ENCODE data around the gene NPFFR1. TPM values are rescaled to one million over a fixed set of nuclear protein-coding genes. Genes with fewer than 3 reads are reported as not detected.
A peak's percentile ranks its signal among the peaks of the same experiment; 100 is the strongest.
"Not testable (repeated sequence)": the region's sequence is repeated elsewhere in the genome, so short reads cannot be mapped to it uniquely, and the experiment has no call there.

Gene NPFFR1
- total RNA-seq, 1 donor from 2014 or later: 0.05 TPM

DNA sequence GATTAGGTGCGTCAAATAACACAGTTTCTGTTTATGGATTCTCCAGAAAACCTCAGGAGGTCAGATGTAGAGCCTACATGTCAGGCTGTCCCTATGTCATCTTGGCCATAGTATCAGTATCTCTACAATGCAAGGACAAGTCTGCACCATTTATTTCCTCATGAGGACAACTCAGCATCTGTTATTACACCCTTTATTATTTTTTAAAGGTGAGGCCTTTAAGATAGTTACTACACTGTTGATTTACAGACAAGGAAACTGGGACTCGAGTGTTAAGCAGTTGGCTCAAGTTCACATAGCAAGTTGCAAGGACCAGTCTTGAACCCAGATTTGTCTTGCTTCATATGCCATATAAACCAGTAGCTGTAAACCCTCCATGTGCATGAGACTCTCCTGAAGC lies 27.3 kb downstream of the NPFFR1 start:
- no peak for DNase-seq (ENCODE audit: low spot score)

DNA sequence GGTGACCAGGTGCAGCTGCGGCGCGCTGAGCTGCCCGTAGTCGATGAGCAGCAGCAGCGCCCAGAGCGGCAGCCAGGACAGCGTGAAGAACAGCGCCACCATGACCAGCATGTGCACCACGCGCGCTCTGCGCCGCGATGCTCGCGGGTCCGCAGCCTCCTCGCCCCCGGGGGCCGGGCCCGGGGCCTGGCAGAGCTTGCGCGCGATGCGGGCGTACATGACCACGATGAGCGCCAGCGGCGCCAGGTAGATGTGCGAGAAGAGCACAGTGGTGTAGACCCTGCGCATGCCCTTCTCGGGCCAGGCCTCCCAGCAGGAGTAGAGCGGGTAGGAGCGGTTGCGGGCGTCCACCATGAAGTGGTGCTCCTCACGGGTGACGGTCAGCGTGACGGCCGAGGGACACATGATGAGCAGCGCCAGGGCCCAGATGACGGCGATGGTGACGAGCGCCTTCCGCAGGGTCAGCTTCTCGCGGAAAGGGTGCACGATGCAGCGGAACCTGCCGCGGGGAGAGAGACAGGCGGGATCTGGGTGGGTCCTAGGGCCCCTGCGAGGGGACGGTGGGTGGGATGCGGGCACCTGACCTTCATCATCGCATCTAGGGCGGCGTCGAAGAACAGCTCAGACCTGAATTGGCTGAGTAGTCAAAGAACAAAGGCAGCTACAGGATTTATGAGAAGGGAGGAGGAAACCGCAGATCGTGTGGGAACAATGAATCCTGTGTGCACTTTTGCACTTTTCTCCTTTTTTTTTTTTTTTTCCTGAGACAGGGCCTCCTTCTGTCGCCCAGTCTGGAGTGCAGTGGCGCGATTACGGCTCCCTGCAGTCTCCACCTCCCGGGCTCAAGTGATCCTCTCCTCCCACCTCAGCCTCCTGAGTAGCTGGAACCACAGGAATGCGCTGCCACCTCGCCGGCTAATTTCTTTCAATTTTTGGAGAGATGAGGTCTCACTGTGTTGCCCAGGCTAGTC lies 28.2 kb downstream of the NPFFR1 start:
- no peak for DNase-seq (ENCODE audit: low spot score)

DNA sequence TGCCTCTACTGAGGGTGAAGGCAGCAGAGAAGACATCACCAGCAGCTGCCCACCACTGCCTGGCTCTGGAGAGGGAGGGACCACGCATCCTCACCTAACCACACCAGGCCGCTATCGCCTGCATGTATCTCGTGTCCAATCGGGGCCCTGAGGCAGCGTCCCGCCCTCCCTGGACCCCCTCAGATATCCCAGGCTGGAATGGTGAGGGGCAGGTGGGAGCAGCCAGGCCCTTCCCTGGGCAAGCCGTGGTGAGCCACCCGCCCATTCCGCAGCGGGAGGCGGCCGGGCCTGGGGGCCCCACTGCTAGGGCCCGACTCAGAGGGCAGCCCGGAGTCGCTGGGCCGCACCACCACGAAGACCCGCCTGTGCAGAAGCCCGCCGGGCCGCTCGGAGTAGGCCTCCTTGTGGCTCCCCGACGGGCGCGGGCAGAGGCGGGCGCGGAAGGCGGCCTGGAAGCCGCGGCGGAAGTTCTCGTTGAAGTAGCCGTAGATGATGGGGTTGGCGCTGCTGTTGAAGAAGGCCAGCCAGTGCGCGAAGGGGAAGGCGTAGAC lies 29.0 kb downstream of the NPFFR1 start:
- no peak for DNase-seq (ENCODE audit: low spot score)

DNA sequence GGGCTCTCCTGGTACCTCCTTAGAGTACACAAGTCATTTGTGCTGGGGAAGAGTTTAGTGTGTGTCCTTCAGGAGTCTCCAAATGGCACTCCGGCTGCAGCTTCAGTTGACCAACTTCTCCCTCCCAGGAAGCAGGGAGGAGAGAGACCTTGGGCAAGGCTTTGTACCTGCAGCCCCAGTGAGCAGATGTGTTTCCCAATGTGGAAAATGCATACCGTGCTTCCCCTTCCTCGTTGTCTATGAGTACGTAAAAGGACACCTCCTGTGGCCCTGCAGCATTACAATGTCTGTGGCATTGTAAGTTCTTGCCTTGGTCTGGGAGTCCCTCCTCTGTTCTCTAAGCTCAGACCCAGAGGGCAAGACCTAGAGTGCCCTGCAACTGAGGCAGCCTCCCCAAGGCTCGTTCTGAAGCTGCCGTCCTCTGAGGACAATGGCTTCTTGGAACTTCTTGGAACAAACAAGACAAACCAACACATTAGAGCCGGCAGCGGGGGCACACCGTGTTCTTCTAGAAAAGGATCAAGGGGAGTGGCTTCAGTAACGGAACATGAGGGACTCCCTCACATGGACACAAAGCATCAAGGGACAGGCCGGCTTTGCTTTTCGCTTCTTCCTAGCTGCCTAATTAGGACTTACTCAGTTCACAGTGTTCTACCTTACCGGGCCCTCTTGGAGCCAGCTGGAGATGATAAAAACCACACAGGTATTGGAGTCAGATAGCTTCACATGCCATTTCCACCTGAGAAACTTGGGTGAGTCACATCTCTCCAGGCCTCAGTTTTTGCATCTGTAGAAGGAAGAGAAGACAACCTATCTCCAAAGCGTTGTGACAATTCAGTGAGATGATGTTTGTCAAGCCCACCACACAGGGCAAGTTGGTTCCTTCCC lies 29.7 kb downstream of the NPFFR1 start:
- DNase-seq (ENCODE audit: low spot score): no peak

DNA sequence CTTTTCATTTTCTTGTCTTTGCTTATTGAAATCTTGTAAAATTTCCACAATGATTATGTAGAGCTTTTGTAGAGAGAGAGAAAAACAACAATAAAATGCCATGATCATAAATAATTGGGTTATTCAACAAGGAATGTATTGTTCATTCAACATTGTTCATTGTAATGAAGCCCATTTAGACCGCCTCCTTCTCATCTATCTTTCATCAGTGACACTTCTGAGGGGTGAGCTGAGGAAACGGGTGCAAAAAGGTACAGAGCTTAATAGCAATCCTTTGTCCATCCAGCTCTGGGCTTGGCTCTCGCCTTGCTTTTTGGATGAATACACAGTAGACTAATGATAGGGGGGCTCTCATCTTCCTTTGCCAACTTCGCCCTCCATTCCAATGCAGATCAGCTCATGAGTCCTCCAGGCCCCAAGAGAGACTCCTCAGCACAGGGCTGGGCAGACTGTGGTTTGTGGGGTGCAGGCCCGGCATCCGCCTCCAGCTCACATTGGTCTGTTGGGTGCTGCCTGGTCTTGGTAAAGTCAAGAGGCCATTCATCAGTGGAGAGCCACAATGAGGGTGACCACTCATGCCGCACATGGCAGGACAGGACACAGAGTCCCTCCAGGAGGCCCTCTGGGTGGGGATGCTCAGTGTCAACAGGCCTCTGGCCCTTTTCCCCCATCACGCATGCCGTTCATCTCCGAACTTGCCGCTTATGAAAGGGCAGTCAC lies 32.7 kb downstream of the NPFFR1 start:
- no peak for DNase-seq (ENCODE audit: low spot score)

DNA sequence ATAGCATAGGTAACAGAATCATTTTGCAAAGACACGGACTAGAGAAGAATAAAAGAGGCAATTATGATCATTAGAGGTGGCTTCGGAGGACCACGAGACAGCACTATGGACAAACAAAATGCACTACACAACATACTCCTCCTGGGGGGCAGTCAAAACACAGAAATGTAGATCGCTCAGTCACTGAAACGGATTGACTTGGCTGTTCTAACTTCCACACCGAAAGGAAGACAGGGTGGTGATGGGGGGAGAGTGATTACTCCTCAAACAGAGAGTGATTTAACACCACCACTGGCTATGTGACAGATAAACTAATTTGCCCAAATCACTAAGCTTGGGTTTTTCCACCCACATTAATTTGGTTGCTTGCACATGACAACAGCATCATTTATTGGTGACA lies 36.4 kb downstream of the NPFFR1 start:
- DNase-seq (ENCODE audit: low spot score): no peak

DNA sequence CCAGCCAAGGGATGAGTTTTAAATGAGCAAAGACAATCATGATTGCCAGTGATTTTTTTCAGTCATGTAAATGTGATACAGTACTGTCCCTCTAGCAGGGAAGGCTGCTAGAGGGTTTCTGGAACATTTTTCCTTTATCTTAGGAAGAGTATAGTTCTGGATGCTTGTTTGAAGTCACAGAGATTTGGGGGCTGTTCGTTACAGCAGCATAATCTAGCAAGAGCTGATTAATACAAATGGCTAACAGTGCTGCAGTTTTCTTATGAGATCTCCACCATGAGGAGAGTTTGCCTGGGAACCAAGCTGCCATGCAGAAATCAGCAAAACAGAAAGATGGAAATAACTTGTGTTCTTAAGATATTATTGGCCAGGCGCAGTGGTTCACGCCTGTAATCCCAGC lies 42.7 kb downstream of the NPFFR1 start:
- no peak for DNase-seq (ENCODE audit: low spot score)

DNA sequence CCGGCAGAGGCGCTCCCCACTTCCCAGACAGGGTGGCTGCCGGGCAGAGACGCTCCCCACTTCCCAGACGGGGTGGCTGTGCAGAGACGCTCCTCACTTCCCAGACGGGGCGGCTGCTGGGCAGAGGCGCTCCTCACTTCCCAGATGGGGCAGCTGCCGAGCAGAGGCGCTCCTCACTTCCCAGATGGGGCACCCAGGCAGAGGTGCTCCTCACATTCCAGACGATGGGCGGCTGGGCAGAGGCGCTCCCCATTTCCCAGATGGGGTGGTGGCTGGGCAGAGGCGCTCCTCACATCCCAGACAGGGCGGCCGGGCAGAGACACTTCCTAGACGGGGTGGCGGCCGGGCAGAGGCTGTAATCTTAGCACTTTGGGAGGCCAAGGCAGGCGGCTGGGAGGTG lies 43.8 kb downstream of the NPFFR1 start:
- not testable (repeated sequence) for DNase-seq (ENCODE audit: low spot score)

DNA sequence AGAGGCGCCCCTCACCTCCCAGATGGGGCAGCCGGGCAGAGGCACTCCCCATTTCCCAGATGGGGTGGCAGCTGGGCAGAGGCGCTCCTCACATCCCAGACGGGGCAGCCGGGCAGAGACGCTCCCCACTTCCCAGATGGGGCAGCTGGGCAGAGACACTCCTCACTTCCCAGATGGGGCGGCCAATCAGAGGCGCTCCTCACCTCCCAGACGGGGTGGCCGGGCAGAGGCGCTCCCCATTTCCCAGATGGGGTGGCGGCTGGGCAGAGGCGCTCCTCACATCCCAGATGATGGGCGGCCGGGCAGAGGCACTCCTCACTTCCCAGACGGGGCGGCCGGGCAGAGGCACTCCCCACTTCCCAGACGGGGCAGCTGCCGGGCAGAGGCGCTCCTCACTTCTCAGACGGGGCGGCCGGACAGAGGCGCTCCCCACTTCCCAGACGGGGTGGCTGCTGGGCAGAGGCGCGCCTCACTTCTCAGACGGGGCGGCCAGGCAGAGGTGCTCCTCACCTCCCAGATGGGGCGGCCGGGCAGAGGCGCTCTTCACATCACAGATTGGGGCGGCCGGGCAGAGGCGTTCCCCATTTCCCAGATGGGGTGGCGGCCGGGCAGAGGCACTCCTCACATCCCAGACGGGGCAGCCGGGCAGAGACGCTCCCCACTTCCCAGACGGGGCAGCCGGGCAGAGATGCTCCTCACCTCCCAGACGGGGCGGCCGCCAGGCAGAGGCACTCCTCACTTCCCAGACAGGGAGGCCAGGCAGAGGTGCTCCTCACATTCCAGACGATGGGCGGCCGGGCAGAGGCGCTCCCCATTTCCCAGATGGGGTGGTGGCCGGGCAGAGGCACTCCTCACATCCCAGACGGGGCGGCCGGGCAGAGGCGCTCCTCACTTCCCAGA lies 44.5 kb downstream of the NPFFR1 start:
- not testable (repeated sequence) for DNase-seq (ENCODE audit: low spot score)

DNA sequence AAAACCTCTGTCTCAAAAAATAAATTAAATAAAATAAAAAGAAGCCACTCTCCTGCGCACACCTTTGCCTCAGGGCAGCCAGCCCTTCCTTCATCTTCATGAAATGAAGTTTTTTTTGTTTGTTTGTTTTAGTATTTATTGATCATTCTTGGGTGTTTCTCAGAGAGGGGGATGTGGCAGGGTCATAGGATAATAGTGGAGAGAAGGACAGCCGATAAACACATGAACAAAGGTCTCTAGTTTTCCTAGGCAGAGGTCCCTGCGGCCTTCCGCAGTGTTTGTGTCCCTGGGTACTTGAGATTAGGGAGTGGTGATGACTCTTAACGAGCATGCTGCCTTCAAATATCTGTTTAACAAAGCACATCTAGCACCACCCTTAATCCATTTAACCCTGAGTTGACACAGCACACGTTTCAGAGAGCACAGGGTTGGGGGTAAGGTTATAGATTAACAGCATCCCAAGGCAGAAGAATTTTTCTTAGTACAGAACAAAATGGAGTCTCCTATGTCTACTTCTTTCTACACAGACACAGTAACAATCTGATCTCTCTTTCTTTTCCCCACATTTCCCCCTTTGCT lies 45.8 kb downstream of the NPFFR1 start:
- DNase-seq (ENCODE audit: low spot score): not testable (repeated sequence)

DNA sequence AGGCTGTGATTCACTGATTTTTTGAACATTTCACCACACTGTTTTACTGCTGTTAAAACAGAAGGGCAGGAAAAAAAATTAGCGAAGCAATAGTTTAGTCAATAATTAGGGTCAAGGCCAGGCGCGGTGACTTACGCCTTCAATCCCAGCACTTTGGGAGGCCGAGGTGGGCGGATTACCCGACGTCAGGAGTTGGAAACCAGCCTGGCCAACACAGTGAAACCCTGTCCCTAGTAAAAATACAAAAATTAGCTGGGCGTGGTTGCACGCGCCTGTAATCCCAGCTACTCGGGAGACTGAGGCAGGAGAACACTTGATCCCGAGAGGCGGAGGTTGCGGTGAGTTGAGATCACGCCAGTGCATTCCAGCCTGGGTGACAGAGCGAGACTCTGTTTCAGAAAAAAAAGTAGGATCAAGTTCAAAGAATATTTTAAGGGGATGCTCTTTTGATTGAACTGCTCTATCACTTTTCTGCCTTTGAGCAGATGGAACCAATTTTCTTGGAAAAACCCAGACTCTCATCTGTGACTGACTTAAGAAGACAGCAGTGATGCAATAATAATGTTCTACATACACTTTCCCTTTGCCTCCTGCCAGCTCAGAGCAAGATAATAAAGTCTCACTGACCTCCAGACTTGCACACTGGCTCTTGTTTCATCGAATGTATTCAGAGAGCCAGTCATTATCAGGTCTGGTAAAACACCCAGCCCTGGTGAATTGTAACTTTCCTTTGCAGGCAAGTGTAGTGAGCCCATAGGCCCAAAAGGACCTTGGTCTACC lies 48.9 kb downstream of the NPFFR1 start:
- DNase-seq (ENCODE audit: low spot score): no peak

DNA sequence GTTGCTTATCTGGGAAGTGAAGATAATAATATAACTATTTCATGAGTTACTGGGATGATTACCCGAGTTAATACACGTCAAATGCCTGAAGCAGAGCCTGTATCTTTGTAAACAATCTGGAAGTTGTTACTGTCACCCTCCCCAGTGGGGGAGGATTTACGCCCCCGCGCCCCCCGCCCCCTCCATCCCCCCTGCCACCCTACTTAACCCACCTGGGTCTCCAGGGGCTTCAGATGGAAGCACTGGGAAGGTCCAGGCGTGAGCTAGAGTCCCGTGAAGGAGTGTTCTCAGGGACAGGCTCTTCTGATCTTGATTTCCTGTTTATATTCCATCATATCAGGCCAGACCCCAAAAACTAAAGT lies 49.9 kb downstream of the NPFFR1 start:
- DNase-seq (ENCODE audit: low spot score): no peak

DNA sequence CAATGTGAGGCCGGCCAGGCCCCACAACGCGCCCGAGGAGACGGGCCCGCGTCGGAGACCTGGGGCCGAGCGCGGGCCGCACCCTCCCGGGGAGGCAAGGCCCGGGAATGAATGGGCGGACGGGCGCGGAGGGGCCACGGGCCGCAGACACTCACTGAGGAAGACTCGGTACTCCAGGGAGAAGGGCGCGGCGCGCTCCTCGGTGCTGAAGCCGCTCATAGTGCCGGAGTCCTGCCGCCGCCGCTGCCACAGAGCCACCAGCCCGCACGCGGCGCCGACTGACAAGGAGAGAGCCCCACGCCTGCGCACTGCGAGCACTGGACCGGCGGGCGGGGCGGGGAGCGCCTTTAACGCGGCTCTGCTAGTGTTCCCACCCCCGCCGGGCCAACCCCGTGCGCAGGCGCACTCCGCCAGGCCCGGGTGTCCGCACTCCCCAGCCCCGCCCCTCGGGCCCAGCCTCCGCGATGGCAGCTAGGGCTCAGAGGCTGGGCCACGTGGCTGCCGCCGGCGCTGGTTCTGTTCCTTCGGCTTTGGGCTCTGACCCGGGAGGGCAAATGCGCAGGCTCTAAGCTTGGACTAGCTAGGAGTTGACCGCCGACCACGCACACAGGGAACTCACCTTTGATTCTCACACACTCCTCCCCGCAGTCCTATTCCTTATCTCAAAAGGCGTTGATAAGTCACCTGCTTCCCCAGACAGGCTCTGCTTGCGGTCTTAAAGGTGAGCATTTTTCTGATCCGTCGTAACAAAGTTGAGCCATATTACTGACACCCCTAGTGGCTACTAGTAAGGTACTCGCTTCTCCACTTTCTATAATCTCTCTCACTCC lies 50.5 kb downstream of the NPFFR1 start, which contains the start of gene PPA1:
Gene PPA1, minus strand, starts transcription at position 321 of the 830 bp plus-strand sequence. Its CDS starts 102 bp downstream, at position 219.
- peak; percentile 98 for DNase-seq (ENCODE audit: low spot score)

DNA sequence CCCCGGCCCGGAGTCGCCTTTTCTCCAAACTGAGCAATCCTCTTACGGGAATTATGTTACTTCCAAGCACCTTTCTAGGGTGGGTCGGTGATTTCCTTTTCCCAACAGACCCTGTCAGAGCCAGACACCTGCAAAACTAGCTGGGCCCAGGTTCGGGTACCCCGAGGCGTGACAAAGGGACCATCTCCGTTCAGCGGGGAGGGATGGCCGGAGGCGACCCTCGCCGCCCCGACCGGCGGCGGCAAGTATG lies 51.0 kb downstream of the NPFFR1 start:
- DNase-seq (ENCODE audit: low spot score): no peak

DNA sequence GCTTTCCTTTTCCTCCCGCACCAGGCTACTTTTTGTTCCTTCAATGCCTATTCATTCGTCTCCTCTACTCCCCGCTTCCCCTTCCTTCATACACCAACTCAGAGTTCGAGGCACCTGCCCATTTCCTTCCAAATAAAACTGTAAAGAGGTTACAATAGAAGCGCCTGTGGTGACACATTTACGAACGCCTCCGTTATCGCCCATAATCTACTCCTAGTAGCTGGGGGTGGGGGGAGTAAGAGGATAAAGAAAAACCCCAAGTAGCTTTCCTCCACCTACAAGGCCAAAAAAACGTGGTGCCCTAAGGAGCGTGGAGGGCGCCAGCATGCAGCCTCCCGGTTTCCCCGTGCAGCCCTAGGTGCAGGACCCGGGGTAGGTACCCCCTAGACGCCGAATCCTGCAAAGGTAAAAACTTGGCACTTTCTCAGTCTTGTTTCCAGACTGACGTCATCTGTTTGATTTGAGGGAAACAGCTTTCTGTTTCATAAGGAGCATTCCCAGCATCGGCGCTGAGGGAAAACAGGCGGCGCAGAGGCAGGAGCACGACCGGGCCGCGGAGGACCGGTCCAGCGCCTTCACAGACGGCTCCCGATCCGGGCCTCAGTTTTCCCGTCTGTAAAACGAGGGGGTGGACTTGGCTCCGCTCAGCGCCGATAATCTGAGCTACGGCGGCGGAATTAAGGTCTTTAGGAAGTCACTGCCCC lies 51.5 kb downstream of the NPFFR1 start:
- DNase-seq (ENCODE audit: low spot score): no peak

DNA sequence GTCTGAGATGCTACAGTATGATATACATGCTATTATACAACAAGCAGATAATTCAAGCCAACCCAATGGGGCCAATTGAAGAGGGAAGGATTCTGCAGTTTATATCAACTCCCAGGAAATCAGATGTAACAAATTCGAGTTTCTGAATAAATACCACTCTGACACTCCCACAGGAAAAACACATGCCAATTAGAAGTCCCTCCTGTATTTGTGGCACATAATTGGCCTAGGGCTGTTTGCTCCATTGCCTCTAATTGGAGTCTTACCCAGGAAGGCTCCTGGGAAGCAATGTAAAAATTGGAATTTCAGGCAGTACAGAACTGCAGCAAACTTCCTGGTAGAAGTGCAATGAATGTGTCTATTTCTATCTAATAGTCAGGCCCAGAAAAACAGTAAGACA lies 55.3 kb downstream of the NPFFR1 start:
- DNase-seq (ENCODE audit: low spot score): no peak

DNA sequence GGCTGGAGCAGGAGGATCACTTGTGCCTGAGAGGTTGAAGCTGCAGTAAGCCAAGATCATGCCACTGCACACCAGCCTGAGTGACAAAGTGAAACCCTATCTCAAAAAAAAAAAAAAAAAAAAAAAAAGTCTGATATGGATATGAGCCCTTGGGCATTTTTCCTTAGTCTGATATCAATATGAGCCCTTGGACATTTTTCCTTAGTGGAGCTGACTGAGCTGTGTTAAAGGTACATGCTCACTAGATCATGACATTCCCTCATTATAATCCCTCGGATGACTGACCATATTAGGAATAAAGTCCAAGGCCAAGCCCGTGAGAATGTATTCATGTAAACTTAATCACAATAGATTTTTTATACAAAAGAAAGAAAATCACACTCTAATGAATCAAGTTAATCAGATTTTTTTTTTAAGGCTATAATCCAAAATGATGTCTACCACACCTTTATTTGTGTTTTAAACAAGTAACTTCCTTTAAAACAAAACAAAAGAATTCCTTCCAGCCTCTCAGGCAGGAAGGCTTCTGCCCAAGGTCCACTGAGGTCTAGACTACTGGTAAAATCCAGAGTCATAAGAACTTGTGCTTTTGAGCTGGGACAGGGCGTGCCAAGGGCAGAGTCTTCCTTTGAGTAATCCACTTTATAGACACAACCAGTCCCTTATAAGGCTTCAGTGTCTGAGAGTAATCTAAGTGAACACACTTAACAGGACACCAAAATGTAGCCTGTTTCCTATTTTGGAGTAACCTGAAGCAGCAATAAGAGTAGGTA lies 56.1 kb downstream of the NPFFR1 start:
- no peak for DNase-seq (ENCODE audit: low spot score)

All from ureter (tissue), 1 donor.